NCI-H146 (cell line): ENCODE results near the gene CENPX.
"Not testable (repeated sequence)": the region's sequence is repeated elsewhere in the genome, so short reads cannot be mapped to it uniquely, and the experiment has no call there.

Source experiments
- DNase-seq: peaks from one replicate; lab custom pipeline; 2025; lab: John Stamatoyannopoulos, UW

CENPX gene

DNA sequence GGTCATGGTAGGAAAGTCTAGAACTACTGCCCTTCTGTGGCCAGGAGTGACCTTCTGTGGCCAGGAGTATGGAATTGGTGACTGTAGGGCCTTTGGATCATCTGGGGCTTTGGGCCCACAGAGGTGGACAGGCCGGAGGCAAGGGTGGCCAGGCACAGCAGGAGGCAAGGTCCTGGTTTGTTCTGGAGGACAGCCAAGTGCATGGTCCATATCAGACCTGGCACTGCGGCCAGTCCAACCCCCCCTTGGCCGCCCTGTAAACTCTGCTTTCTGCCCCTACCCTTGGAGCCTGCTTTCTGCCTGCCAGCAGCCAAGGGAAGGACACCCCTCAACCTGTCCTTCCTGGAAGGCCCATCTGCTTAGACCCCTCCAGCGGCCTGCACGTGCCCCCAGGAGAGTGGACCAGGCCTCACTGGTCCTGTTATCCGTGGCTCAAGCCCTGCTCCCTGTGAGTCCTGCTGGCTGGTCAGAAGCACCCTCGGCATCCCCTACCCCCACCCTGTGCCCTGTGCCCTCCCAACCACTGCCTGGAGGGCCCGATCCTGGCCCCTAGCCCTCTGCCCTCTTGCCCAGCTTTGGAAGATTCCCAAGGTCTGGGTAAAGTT lies 17.1 kb upstream of the CENPX start:
- DNase-seq = no peak

DNA sequence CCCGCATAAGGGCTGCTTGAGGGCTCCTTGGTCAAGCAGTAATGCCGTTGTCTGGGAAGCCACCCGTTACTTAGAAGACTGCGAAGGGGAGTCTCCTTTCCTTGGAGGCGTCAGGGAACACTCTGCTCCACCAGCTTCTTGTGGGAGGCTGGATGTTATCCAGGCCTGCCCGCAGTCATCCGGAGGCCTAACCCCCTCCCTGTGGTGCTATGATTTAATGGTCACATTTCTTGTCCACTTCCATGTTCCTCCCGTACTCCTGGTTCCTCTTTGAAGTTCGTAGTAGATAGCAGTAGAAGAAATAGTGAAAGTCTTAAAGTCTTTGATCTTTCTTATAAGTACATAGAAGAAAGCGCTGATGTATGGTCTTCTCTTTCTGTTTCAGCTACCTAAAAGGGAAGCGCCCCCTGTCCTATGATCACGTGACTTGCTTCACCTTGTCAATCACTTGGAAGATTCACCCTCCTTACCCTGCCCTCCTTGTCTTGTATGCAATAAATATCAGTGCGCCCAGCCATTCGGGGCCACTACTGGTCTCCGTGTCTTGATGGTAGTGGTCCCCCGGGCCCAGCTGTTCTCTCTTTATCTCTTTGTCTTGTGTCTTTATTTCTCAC lies 16.2 kb upstream of the CENPX start:
- DNase-seq = not testable (repeated sequence)

- DNase-seq = no peak
These were observed 15.2 kb upstream of the CENPX start for GRCh38 chr17:82037889-82038195.

- peak; percentile 97 for DNase-seq
These were observed 14.6 kb upstream of the CENPX start, which contains the start of gene DCXR for GRCh38 chr17:82037092-82037888. DCXR (minus strand) TSS chr17:82037697; CDS start chr17:82037682, 15 bp downstream.

DNA sequence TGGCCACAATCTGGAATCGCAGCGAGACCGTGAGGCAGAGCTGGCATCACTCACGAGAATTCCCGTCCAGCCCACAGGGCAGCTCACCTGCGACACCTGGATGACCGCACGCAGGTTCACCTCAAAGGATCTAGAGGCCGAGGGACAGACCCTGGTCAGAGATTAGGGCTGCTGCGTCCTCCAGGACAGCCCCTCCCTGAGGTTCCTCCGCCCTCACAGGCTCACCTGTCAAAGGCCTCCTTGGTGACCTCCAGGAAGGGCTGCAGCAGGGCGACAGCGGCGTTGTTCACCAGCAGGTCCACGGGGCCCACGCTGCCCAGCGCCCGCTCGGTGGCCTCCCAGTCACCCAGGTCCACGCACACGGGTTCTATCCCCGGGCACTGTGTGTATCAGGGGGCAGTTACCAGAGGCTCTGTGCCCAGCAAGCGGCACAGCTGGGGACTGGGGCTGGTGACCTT lies 14.0 kb upstream of the CENPX start:
- DNase-seq = no peak

- no peak for DNase-seq
These were observed 13.4 kb upstream of the CENPX start for GRCh38 chr17:82035956-82036633.

GRCh38 chr17:82035488-82035887 lies 12.8 kb upstream of the CENPX start:
- DNase-seq = no peak

GRCh38 chr17:82034371-82035011 lies 11.8 kb upstream of the CENPX start:
- DNase-seq = no peak

- DNase-seq = no peak
These were observed 10.8 kb upstream of the CENPX start for GRCh38 chr17:82033359-82034085.

GRCh38 chr17:82031885-82032627 lies 9.4 kb upstream of the CENPX start:
- DNase-seq = peak; percentile 69

DNA sequence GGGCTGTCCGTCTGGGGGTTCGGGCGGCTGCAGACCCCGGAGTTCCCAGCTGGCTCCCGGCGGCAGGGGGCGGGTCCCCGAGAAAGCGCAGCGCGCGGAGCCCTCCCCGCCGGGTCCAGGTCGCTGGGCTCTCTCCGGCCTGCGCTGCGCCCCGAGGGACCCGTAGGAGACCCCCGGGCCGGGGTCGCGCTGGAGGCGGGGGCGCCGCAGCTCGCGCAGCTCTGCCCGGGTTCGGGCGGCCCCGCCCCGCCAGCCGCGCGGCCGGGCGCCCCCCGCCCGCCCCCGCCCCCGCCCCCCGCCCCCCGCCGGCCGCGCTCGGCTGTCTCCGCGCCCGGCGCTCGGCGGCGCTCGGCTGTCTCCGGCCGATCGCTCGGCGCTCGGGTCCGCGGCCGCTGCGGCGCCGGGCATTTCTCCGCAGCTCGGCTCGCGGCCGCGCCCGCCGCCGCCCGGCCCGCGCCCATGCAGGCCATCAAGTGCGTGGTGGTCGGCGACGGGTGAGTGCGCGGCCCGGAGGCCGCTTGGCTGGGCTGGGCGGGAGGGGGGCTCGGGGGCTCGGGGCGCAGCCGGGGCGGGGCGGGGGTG lies 8.7 kb upstream of the CENPX start, which contains the start of gene RAC3:
RAC3 (plus strand) TSS at position 376 of the 582 bp plus-strand sequence; CDS start at position 460, 84 bp downstream.
- DNase-seq = peak; percentile 50

DNA sequence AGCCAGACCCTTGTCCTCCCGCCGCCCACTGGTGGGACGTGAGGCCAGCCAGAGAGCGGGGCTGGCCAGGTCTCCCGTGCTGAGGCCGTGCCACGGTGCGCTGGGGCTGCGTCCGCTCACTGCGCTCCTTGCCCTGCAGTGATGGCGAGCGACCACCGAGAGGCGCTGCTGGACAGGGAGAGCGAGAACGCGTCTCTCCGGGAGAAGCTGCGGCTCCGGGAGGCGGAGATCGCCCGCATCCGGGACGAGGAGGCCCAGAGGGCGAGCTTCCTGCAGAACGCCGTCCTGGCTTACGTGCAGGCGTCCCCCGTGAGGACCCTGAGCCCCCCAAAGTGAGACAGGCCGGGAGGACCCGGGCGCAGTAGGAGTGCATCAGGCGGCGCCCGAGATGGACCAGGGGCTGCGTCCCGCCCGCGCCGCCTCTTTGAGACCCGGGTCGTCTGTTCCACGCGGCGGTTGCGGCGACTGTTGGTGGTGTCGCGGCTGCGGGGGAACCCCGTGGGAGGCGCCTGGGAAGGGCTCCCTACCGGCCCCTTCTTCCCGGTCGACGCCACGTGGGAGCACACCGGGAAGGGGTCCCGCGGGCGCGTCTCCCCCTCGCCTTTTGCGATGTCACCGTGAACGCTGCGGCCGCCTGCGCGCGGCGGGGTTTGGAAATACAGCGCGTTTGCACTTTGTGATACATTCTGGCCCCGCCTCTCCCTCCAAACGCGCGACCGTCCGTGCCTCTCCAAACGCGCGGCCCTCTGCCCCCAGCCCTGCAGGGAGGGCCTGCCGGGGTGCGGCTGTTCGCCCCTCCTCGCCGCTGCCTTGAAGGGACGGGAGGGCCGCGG lies 8.0 kb upstream of the CENPX start:
- DNase-seq = peak; percentile 80

DNA sequence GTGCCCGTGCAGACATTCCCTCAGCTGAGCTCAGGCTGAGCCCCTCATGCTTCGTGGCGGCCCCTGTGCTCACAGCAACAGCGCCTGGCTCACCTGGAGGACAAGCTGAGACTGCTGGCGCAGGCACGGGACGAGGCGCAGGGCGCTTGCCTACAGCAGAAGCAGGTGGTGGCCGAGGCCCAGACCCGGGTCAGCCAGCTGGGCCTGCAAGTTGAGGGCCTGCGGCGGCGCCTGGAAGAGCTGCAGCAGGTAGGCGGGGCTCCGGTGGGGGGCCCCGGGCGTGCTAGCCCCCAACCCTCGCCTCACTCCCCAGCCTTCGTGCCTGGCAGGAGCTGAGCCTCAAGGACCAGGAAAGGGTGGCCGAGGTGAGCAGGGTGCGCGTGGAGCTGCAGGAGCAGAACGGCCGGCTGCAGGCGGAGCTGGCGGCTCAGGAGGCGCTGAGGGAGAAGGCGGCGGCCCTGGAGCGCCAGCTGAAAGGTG lies 7.4 kb upstream of the CENPX start:
- DNase-seq = no peak

DNA sequence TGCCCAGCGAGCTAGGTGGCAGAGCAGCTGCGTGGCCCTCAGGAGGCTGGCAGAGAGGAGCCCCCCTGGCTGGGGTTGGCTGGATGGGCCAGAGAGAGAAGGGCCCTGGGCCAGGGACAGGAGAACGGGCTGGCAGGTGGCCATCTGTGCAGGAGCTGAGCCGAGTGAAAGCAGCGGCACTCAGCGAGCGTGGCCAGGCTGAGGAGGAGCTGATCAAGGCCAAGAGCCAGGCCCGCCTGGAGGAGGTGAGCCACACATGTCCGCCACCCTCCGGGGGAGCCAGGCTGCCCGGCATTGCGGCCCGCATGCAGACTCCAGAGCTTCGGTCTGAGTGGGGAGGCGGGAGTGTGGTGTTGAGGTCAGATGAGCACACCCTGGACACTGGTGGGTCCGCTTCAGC lies 6.7 kb upstream of the CENPX start:
- DNase-seq = no peak

GRCh38 chr17:82028966-82029365 lies 6.3 kb upstream of the CENPX start:
- DNase-seq = no peak

GRCh38 chr17:82028246-82028645 lies 5.6 kb upstream of the CENPX start:
- no peak for DNase-seq

GRCh38 chr17:82025401-82026107 lies 2.9 kb upstream of the CENPX start:
- no peak for DNase-seq

- DNase-seq = no peak
These were observed 2.2 kb upstream of the CENPX start for GRCh38 chr17:82024859-82025258.
